ENCODE results near the gene GCSH. TPM values are rescaled to one million over a fixed set of nuclear protein-coding genes. Genes with fewer than 3 reads are reported as not detected.

Gene GCSH
- total and polyA plus RNA-seq, 10 of the 15 experiments (the other 5 are each of a cell fraction or from before 2014, with no cell fraction given): 14.7 to 108 (median 39.3) TPM

DNA sequence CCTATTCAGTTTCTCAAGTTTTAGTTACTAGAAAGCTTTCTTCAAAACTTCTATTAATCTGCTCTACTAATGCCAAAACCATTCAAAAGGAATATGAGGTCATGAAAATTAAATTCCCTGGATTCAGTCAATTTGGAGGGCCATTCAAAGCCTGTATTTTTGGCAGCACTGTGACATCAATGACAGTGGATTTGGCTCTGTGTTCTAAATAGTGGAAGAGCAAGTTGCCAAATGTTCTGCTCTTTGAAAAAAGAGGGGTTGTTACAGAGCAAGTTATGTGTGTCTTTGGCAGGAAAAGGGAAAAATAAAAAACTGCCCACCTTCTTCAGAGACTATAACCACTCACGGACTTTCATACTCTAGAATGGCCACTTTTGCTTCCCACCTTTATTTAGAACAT, 16.0 kb downstream of the GCSH start:
- SMC1A ChIA-PET (ENCODE audit: uncharacterized antibody, unreplicated experiment): no interaction called here
- FAIRE-seq (no peak), ATAC-seq (no peak), DNase-seq (ENCODE audit: low read depth, low spot score) (no peak)
- no peak overlapping the region for H3K4me2 ChIP-seq (ENCODE audit: control insufficient read depth, insufficient read depth)
- H3K27ac ChIP-seq (ENCODE audit: control insufficient read depth, insufficient read depth): no peak overlapping the region
- no peaks in the 10 kb centered on the region for H3K9me3 ChIP-seq (replicated peaks; ENCODE audit: control insufficient read depth, insufficient read depth, low read length)
- H3K27me3 ChIP-seq (replicated peaks in 1 of 2; ENCODE audit: control insufficient read depth in 2 of 2, insufficient read depth in 2 of 2, low read length in 1 of 2): no peaks in the 10 kb centered on the region
- BruUV-seq (replicated peaks): no TSS peak
- RAD21 ChIA-PET (ENCODE audit: unreplicated experiment): no interaction called here
- H2AFZ ChIP-seq (ENCODE audit: control insufficient read depth, low read depth, low read length): no peak overlapping the region
- H3K36me3 ChIP-seq (ENCODE audit: control insufficient read depth in 2 of 2, insufficient read depth in 2 of 2, low read length in 1 of 2): no peaks in the 10 kb centered on the region; a peak in 1 of 4 replicates
- no peak for TF ChIP-seq HCFC1 (IDR thresholded peaks at IDR 0.05; ENCODE audit: low read length)
- TF ChIP-seq, protein P1, sequence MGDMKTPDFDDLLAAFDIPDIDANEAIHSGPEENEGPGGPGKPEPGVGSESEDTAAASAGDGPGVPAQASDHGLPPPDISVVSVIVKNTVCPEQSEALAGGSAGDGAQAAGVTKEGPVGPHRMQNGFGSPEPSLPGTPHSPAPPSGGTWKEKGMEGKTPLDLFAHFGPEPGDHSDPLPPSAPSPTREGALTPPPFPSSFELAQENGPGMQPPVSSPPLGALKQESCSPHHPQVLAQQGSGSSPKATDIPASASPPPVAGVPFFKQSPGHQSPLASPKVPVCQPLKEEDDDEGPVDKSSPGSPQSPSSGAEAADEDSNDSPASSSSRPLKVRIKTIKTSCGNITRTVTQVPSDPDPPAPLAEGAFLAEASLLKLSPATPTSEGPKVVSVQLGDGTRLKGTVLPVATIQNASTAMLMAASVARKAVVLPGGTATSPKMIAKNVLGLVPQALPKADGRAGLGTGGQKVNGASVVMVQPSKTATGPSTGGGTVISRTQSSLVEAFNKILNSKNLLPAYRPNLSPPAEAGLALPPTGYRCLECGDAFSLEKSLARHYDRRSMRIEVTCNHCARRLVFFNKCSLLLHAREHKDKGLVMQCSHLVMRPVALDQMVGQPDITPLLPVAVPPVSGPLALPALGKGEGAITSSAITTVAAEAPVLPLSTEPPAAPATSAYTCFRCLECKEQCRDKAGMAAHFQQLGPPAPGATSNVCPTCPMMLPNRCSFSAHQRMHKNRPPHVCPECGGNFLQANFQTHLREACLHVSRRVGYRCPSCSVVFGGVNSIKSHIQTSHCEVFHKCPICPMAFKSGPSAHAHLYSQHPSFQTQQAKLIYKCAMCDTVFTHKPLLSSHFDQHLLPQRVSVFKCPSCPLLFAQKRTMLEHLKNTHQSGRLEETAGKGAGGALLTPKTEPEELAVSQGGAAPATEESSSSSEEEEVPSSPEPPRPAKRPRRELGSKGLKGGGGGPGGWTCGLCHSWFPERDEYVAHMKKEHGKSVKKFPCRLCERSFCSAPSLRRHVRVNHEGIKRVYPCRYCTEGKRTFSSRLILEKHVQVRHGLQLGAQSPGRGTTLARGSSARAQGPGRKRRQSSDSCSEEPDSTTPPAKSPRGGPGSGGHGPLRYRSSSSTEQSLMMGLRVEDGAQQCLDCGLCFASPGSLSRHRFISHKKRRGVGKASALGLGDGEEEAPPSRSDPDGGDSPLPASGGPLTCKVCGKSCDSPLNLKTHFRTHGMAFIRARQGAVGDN (IDR thresholded peaks at IDR 0.05): no peak
- TF ChIP-seq MTA2 (IDR thresholded peaks at IDR 0.05; ENCODE audit: low read depth): no peak
- TF ChIP-seq PAX5 (IDR thresholded peaks at IDR 0.05; ENCODE audit: borderline replicate concordance, low read depth, low read length): no peak
- TF ChIP-seq NKRF (conservative IDR thresholded peaks at IDR 0.05): no peak
- WGBS (ENCODE audit: insufficient coverage, insufficient replicate concordance, low lambda C conversion rate, missing lambda C conversion rate): 89% methylated on average over 1 of the region's 1 CpG
- in situ Hi-C loops (cut with MboI) (no loop called here), intact Hi-C loops (cut with micrococcal nuclease; ENCODE audit: unreplicated experiment) (no loop called here)
- H3K79me2 ChIP-seq (ENCODE audit: control insufficient read depth, insufficient read depth, low read length): no peaks in the 10 kb centered on the region
- H4K20me1 ChIP-seq (ENCODE audit: control insufficient read depth, insufficient read depth): no peaks in the 10 kb centered on the region
- CTCF ChIA-PET: no interaction called here
- peaks cover 5% of the 10 kb centered on the region for H3K4me1 ChIP-seq (ENCODE audit: control insufficient read depth, insufficient read depth, low read length)
- H3K9ac ChIP-seq (ENCODE audit: control insufficient read depth, insufficient read depth, low read length): no peak overlapping the region
- POLR2A ChIA-PET: no interaction called here
- no peak overlapping the region for H3K4me3 ChIP-seq
